ENCODE measurements around the gene PRPSAP2. TPM values are rescaled to one million over a fixed set of nuclear protein-coding genes. Genes with fewer than 3 reads are reported as not detected.

PRPSAP2 gene
- total RNA-seq, 1 experiment from 2014 or later = 24.6 TPM

GRCh38 chr17:18957831-18958230, 99.9 kb downstream of the PRPSAP2 start:
- no peak for DNase-seq
- TF ChIP-seq CTCF (IDR thresholded peaks at IDR 0.05; ENCODE audit: unreplicated experiment) = no peak
- H3K4me1 Mint-ChIP-seq (ENCODE audit: low read depth, unreplicated experiment) = no peaks in the 10 kb centered on the region
- no peaks in the 10 kb centered on the region for H3K9me3 Mint-ChIP-seq (ENCODE audit: low read depth, unreplicated experiment)
- H3K27me3 Mint-ChIP-seq (ENCODE audit: unreplicated experiment) = no peaks in the 10 kb centered on the region
- intact Hi-C loops (cut with micrococcal nuclease; ENCODE audit: unreplicated experiment) = no loop called here
- no peak overlapping the region for H3K27ac Mint-ChIP-seq (ENCODE audit: unreplicated experiment)
- H3K4me3 Mint-ChIP-seq (ENCODE audit: low read depth, unreplicated experiment) = no peak overlapping the region
- BruUV-seq (replicated peaks) = no TSS peak
- no peaks in the 10 kb centered on the region for H3K36me3 Mint-ChIP-seq (ENCODE audit: insufficient read depth, unreplicated experiment)
- CTCF ChIA-PET = no interaction called here

GRCh38 chr17:18958611-18959010, 100.7 kb downstream of the PRPSAP2 start:
- no peak overlapping the region for H3K27ac Mint-ChIP-seq (ENCODE audit: unreplicated experiment)
- no peak for DNase-seq
- CTCF ChIA-PET = no interaction called here
- H3K27me3 Mint-ChIP-seq (ENCODE audit: unreplicated experiment) = no peaks in the 10 kb centered on the region
- H3K4me3 Mint-ChIP-seq (ENCODE audit: low read depth, unreplicated experiment) = no peak overlapping the region
- H3K9me3 Mint-ChIP-seq (ENCODE audit: low read depth, unreplicated experiment) = no peaks in the 10 kb centered on the region
- H3K4me1 Mint-ChIP-seq (ENCODE audit: low read depth, unreplicated experiment) = no peaks in the 10 kb centered on the region
- H3K36me3 Mint-ChIP-seq (ENCODE audit: insufficient read depth, unreplicated experiment) = no peaks in the 10 kb centered on the region
- BruUV-seq (replicated peaks) = no TSS peak
- intact Hi-C loops (cut with micrococcal nuclease; ENCODE audit: unreplicated experiment) = no loop called here
- TF ChIP-seq CTCF (IDR thresholded peaks at IDR 0.05; ENCODE audit: unreplicated experiment) = no peak

- Mint-ChIP-seq H3K36me3 (ENCODE audit: insufficient read depth, unreplicated experiment) (no peaks in the 10 kb centered on the region), H3K27me3 (ENCODE audit: unreplicated experiment) (no peaks in the 10 kb centered on the region), H3K4me3 (ENCODE audit: low read depth, unreplicated experiment) (no peak overlapping the region), H3K9me3 (ENCODE audit: low read depth, unreplicated experiment) (no peaks in the 10 kb centered on the region), H3K27ac (ENCODE audit: unreplicated experiment) (no peak overlapping the region), H3K4me1 (ENCODE audit: low read depth, unreplicated experiment) (no peaks in the 10 kb centered on the region)
- DNase-seq = no peak
- CTCF ChIA-PET = no interaction called here
- intact Hi-C loops (cut with micrococcal nuclease; ENCODE audit: unreplicated experiment) = no loop called here
- BruUV-seq (replicated peaks) = no TSS peak
- no peak for TF ChIP-seq CTCF (IDR thresholded peaks at IDR 0.05; ENCODE audit: unreplicated experiment)
Observed at GRCh38 chr17:18959071-18959844, 101.3 kb downstream of the PRPSAP2 start.

- CTCF ChIA-PET = no interaction called here
- Mint-ChIP-seq H3K4me1 (ENCODE audit: low read depth, unreplicated experiment) (no peaks in the 10 kb centered on the region), H3K9me3 (ENCODE audit: low read depth, unreplicated experiment) (no peaks in the 10 kb centered on the region)
Observed at GRCh38 chr17:18959845-18960240, 101.9 kb downstream of the PRPSAP2 start.

More at GRCh38 chr17:18959845-18960240, 101.9 kb downstream of the PRPSAP2 start:
- Mint-ChIP-seq H3K27ac (ENCODE audit: unreplicated experiment) (no peak overlapping the region), H3K4me3 (ENCODE audit: low read depth, unreplicated experiment) (no peak overlapping the region), H3K27me3 (ENCODE audit: unreplicated experiment) (no peaks in the 10 kb centered on the region), H3K36me3 (ENCODE audit: insufficient read depth, unreplicated experiment) (no peaks in the 10 kb centered on the region)
- intact Hi-C loops (cut with micrococcal nuclease; ENCODE audit: unreplicated experiment) = no loop called here
- BruUV-seq (replicated peaks) = no TSS peak
- no peak for TF ChIP-seq CTCF (IDR thresholded peaks at IDR 0.05; ENCODE audit: unreplicated experiment)
- DNase-seq = no peak
